HepG2 (cell line): ENCODE data around the gene NAE1. TPM values are rescaled to one million over a fixed set of nuclear protein-coding genes. Genes with fewer than 3 reads are reported as not detected.

Experiments used
- MAZ ChIP-seq, 2 experiments: sonication (generic) in 1 of 2; formaldehyde crosslinking in 1 of 2; IDR thresholded peaks; 2 replicates each; pipeline versions ENCODE4 v1.5.0 to v1.6.1; 2012 to 2020; ENCODE audit warnings: low read depth in 2 of 2, mild to moderate bottlenecking in 2 of 2, borderline replicate concordance in 1 of 2, improper control_type of control experiment in 1 of 2, low read length in 1 of 2, missing genetic modification reagents in 1 of 2, moderate library complexity in 1 of 2
- MED1 ChIP-seq: sonication (generic); formaldehyde crosslinking; IDR thresholded peaks from 2 replicates; pipeline ENCODE4 v1.4.0; 2020; ENCODE audit warnings: missing genetic modification reagents
- MED13 ChIP-seq: sonication (generic); formaldehyde crosslinking; IDR thresholded peaks from 2 replicates; pipeline ENCODE4 v1.5.0; 2020; ENCODE audit warnings: missing genetic modification reagents
- NR2C2 ChIP-seq: sonication (generic); formaldehyde crosslinking; IDR thresholded peaks from 2 replicates; pipeline ENCODE4 v1.4.0; 2020; ENCODE audit warnings: missing genetic modification reagents, mild to moderate bottlenecking, moderate library complexity, borderline replicate concordance
- NRL ChIP-seq: sonication (generic); formaldehyde crosslinking; IDR thresholded peaks from 2 replicates; pipeline ENCODE4 v1.5.0; 2020; ENCODE audit warnings: missing genetic modification reagents, mild to moderate bottlenecking, moderate library complexity, borderline replicate concordance
- RAD21 ChIP-seq: fragments of 450-650 bp; formaldehyde crosslinking; IDR thresholded peaks from 2 replicates; pipeline ENCODE4 v1.5.0; 2020; ENCODE audit warnings: mild to moderate bottlenecking
- SCMH1 ChIP-seq: sonication (generic); formaldehyde crosslinking; IDR thresholded peaks from 2 replicates; pipeline ENCODE4 v1.9.0; 2021; ENCODE audit warnings: missing genetic modification reagents, mild to moderate bottlenecking, borderline replicate concordance
- SIN3B ChIP-seq: fragments of 150-350 bp; IDR thresholded peaks from 2 replicates; pipeline ENCODE4 v1.6.1; 2014; ENCODE audit warnings: low read length
- SP1 ChIP-seq, 2 experiments: fragments of 450-650 bp in 1 of 2; sonication (generic) in 1 of 2; formaldehyde crosslinking in 1 of 2; IDR thresholded peaks; 2 replicates each; pipeline versions ENCODE4 v1.4.0 to v1.6.1; 2016 to 2020; ENCODE audit warnings: missing genetic modification reagents in 1 of 2
- TBL1XR1 ChIP-seq: fragments of 150-350 bp; IDR thresholded peaks from 2 replicates; pipeline ENCODE4 v1.6.1; 2014; ENCODE audit warnings: borderline replicate concordance, low read length; ENCODE audit not compliant: partially characterized antibody
- YEATS2 ChIP-seq: sonication (generic); formaldehyde crosslinking; IDR thresholded peaks from 2 replicates; pipeline ENCODE4 v1.4.0; 2020; ENCODE audit warnings: missing genetic modification reagents, borderline replicate concordance
- ZNF121 ChIP-seq: sonication (generic); formaldehyde crosslinking; IDR thresholded peaks from 2 replicates; pipeline ENCODE4 v1.5.0; 2020; ENCODE audit warnings: mild to moderate bottlenecking, missing genetic modification reagents
- ZNF629 ChIP-seq: sonication (generic); formaldehyde crosslinking; conservative IDR thresholded peaks from 2 replicates; pipeline ENCODE4 v1.5.0; 2020; ENCODE audit warnings: missing genetic modification reagents
- ZNF781 ChIP-seq: sonication (generic); formaldehyde crosslinking; IDR thresholded peaks from 2 replicates; pipeline ENCODE4 v1.5.1; 2020; ENCODE audit warnings: borderline replicate concordance, mild to moderate bottlenecking, missing genetic modification reagents; ENCODE audit errors: not compliant biosample characterization
- polyA plus RNA-seq, 8 experiments: library from polyadenylated mRNA; depleted of rRNA in 3 of 8; stranded (reverse) in 7 of 8; unstranded in 1 of 8; fragments of >200 nt; fragmentation: Illumina TruSeq in 4 of 8; extraction: Trizol in 4 of 8; gene quantifications; 2 replicates each; pipeline versions ENCODE4 v1.2.1 to v1.2.3, GENCODE V29; 2011 to 2016; ENCODE audit warnings: low read depth in 4 of 8, missing spikeins in 1 of 8, mixed read lengths in 1 of 8; ENCODE audit not compliant: insufficient read depth in 1 of 8
- total RNA-seq, 5 experiments: library from RNA; depleted of rRNA; stranded (reverse); fragments of >200 nt; fragmentation: Illumina TruSeq; extraction: Trizol; gene quantifications; 2 replicates each; pipeline ENCODE4 v1.2.3, GENCODE V29; 2016; ENCODE audit warnings: low read depth in 1 of 5
- TF ChIP-seq, protein P1 (sequence below): sonication (generic); formaldehyde crosslinking; IDR thresholded peaks from 2 replicates; pipeline ENCODE4 v1.4.0; 2020; ENCODE audit warnings: missing genetic modification reagents
- TF ChIP-seq, protein P2 (sequence below): sonication (generic); formaldehyde crosslinking; IDR thresholded peaks from 2 replicates; pipeline ENCODE4 v1.5.0; 2020; ENCODE audit warnings: mild to moderate bottlenecking, missing genetic modification reagents, borderline replicate concordance
- TF ChIP-seq, protein P3 (sequence below): IDR thresholded peaks from 2 replicates; pipeline ENCODE4 v1.6.1; 2012; ENCODE audit warnings: low read depth, low read length, improper control_type of control experiment
- TF ChIP-seq, protein P4 (sequence below): sonication (generic); formaldehyde crosslinking; IDR thresholded peaks from 2 replicates; pipeline ENCODE4 v1.4.0; 2020; ENCODE audit warnings: mild to moderate bottlenecking, missing genetic modification reagents

NAE1 gene
- total and polyA plus RNA-seq, 2 of the 13 experiments (the other 11 are each of a cell fraction or from before 2014, with no cell fraction given) = 95.7 to 206 TPM

DNA sequence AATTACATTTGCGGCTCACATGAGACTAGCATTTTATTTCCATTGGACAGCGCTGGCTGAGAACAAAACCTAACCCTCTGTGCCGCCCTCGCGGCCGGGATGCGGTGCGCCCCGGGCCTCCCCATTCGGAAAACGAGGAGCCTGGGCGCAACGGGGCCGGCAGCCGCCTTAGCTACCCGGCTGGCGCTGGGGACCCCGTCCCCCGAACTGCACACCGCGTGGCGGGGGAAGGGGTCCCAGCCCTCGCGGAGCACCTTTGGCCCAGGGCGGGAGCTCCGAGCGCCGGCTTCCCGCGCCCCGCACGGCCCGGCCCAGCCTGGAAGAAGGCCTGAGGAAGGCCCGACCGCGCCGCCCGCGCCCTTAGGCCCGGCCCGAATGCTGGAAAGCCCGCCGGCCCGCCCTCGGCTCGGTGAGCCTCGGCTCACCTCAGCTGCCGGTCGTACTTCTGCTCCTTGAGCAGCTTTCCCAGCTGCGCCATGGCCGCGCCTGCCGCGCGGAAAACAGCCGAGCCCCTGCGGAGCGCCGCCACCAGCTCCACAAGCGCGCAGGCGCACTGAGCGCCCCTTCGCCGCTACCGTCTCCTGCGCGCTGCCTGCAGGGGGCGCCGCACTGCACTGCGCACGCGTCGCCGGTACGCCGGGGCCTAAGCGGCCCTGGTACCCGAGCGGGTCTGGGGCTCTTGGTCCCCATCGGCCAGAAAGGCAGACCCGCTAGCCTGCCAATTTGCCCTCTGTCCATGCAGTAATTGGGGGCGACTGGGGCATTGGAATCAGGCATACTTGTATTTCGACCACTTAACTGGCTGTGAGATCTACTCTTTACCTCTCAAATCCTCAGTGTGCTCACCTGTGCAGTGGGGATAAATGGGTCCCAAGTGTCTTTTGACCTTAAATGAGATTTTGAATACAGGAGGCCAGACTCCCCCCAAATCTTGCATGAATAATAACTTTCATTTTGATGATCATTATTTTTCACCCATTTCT, at the start of gene NAE1 (continued):
- TF ChIP-seq ZNF781 = peak; percentile 45
- TF ChIP-seq ZNF629 (CRISPR knock-in tag) = peak; percentile 99
- TF ChIP-seq RAD21 = peak; percentile 83
- TF ChIP-seq, protein P1, sequence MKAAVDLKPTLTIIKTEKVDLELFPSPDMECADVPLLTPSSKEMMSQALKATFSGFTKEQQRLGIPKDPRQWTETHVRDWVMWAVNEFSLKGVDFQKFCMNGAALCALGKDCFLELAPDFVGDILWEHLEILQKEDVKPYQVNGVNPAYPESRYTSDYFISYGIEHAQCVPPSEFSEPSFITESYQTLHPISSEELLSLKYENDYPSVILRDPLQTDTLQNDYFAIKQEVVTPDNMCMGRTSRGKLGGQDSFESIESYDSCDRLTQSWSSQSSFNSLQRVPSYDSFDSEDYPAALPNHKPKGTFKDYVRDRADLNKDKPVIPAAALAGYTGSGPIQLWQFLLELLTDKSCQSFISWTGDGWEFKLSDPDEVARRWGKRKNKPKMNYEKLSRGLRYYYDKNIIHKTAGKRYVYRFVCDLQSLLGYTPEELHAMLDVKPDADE (CRISPR knock-in tag) = peak; percentile 96
- TF ChIP-seq SIN3B = peak; percentile 52; the same call in 1 of the 2 replicates
- TF ChIP-seq, protein P2, sequence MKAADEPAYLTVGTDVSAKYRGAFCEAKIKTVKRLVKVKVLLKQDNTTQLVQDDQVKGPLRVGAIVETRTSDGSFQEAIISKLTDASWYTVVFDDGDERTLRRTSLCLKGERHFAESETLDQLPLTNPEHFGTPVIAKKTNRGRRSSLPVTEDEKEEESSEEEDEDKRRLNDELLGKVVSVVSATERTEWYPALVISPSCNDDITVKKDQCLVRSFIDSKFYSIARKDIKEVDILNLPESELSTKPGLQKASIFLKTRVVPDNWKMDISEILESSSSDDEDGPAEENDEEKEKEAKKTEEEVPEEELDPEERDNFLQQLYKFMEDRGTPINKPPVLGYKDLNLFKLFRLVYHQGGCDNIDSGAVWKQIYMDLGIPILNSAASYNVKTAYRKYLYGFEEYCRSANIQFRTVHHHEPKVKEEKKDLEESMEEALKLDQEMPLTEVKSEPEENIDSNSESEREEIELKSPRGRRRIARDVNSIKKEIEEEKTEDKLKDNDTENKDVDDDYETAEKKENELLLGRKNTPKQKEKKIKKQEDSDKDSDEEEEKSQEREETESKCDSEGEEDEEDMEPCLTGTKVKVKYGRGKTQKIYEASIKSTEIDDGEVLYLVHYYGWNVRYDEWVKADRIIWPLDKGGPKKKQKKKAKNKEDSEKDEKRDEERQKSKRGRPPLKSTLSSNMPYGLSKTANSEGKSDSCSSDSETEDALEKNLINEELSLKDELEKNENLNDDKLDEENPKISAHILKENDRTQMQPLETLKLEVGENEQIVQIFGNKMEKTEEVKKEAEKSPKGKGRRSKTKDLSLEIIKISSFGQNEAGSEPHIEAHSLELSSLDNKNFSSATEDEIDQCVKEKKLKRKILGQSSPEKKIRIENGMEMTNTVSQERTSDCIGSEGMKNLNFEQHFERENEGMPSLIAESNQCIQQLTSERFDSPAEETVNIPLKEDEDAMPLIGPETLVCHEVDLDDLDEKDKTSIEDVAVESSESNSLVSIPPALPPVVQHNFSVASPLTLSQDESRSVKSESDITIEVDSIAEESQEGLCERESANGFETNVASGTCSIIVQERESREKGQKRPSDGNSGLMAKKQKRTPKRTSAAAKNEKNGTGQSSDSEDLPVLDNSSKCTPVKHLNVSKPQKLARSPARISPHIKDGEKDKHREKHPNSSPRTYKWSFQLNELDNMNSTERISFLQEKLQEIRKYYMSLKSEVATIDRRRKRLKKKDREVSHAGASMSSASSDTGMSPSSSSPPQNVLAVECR (CRISPR knock-in tag) = peak; percentile 95
- no peak for TF ChIP-seq SP1 (IDR thresholded peaks at IDR 0.05)
- TF ChIP-seq SP1 (CRISPR knock-in tag; IDR thresholded peaks at IDR 0.05) = peak; percentile 52; the same call in 1 of the 2 replicates
- no peak for TF ChIP-seq MAZ (IDR thresholded peaks at IDR 0.05; ENCODE audit: borderline replicate concordance, low read depth, low read length)
- TF ChIP-seq MAZ (CRISPR knock-in tag; IDR thresholded peaks at IDR 0.05; ENCODE audit: low read depth) = peak; percentile 94
- peak; percentile 97 for TF ChIP-seq NRL (CRISPR knock-in tag)
- peak; percentile 86 for TF ChIP-seq MED1 (CRISPR knock-in tag)
- TF ChIP-seq TBL1XR1 = no peak
- peak; percentile 79 for TF ChIP-seq YEATS2 (CRISPR knock-in tag)
- TF ChIP-seq, protein P3, sequence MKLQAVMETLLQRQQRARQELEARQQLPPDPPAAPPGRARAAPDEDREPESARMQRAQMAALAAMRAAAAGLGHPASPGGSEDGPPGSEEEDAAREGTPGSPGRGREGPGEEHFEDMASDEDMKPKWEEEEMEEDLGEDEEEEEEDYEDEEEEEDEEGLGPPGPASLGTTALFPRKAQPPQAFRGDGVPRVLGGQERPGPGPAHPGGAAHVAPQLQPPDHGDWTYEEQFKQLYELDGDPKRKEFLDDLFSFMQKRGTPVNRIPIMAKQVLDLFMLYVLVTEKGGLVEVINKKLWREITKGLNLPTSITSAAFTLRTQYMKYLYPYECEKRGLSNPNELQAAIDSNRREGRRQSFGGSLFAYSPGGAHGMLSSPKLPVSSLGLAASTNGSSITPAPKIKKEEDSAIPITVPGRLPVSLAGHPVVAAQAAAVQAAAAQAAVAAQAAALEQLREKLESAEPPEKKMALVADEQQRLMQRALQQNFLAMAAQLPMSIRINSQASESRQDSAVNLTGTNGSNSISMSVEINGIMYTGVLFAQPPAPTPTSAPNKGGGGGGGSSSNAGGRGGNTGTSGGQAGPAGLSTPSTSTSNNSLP = no peak
- TF ChIP-seq ZNF121 (CRISPR knock-in tag) = peak; percentile 53; the same call in 1 of the 2 replicates
- TF ChIP-seq NR2C2 = 0 out of 2 replicates have a peak, but pooled peaks have one; percentile 26
- TF ChIP-seq MED13 (CRISPR knock-in tag) = peak; percentile 82; the same call in 1 of the 2 replicates
- TF ChIP-seq, protein P4, sequence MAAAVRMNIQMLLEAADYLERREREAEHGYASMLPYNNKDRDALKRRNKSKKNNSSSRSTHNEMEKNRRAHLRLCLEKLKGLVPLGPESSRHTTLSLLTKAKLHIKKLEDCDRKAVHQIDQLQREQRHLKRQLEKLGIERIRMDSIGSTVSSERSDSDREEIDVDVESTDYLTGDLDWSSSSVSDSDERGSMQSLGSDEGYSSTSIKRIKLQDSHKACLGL = peak; percentile 96
- TF ChIP-seq SCMH1 (CRISPR knock-in tag) = no peak
